WTC11 (cell line): ENCODE results near the gene ROS1. TPM values are rescaled to one million over a fixed set of nuclear protein-coding genes. Genes with fewer than 3 reads are reported as not detected.

Experiments
- ATAC-seq: fragments of 200-7000 bp; cut with Tn5 transposase; 2 replicates; pipeline ENCODE4 v1.10.0; 2021; ENCODE audit warnings: mild to moderate bottlenecking, moderate library complexity
- CTCF ChIA-PET: fragments of 300-600 bp; sonication (Branson Sonifier 250); formaldehyde crosslinking; loops from one replicate; lab custom pipeline; 2021; ENCODE audit warnings: antibody characterized with exemption; lab: Charles Lee
- POLR2A ChIA-PET: fragments of 350-600 bp; sonication (Branson Sonifier 250); formaldehyde crosslinking; loops from one replicate; lab custom pipeline; 2021; ENCODE audit warnings: antibody characterized with exemption; lab: Charles Lee
- DNase-seq: peaks from one replicate; pipeline ENCODE4 v3.0.0; 2021; ENCODE audit warnings: low spot score
- H3K27ac Mint-ChIP-seq: 2 replicates; pipeline ENCODE4 v1.8.0; 2021; ENCODE audit warnings: mixed read lengths
- H3K27me3 Mint-ChIP-seq: 2 replicates; pipeline ENCODE4 v1.8.0; 2021; ENCODE audit warnings: low read depth, mild to moderate bottlenecking, moderate library complexity, mixed read lengths
- H3K36me3 Mint-ChIP-seq: 2 replicates; pipeline ENCODE4 v1.8.0; 2021; ENCODE audit warnings: mixed read lengths
- H3K4me1 Mint-ChIP-seq: 2 replicates; pipeline ENCODE4 v1.8.0; 2022; ENCODE audit warnings: mixed read lengths
- H3K4me3 Mint-ChIP-seq: 2 replicates; pipeline ENCODE4 v1.8.0; 2021; ENCODE audit warnings: mild to moderate bottlenecking, moderate library complexity, mixed read lengths
- H3K9me3 Mint-ChIP-seq: 2 replicates; pipeline ENCODE4 v1.8.0; 2021; ENCODE audit warnings: mixed read lengths
- AFF4 ChIP-seq: sonication (generic); formaldehyde crosslinking; IDR thresholded peaks from 2 replicates; pipeline ENCODE4 v1.8.1; 2023; ENCODE audit warnings: mild to moderate bottlenecking, missing genetic modification reagents, borderline replicate concordance
- ARID4B ChIP-seq: sonication (generic); formaldehyde crosslinking; IDR thresholded peaks from 2 replicates; pipeline ENCODE4 v1.8.0; 2023; ENCODE audit warnings: missing genetic modification reagents, mild to moderate bottlenecking, borderline replicate concordance
- ATF1 ChIP-seq: sonication (generic); formaldehyde crosslinking; IDR thresholded peaks from 2 replicates; pipeline ENCODE4 v1.8.1; 2023; ENCODE audit warnings: mild to moderate bottlenecking, moderate library complexity, missing genetic modification reagents
- ATF2 ChIP-seq: sonication (generic); formaldehyde crosslinking; IDR thresholded peaks from 2 replicates; pipeline ENCODE4 v1.8.1; 2022; ENCODE audit warnings: low read depth, missing genetic modification reagents, borderline replicate concordance
- CREM ChIP-seq: sonication (generic); formaldehyde crosslinking; IDR thresholded peaks from 2 replicates; pipeline ENCODE4 v1.8.1; 2022; ENCODE audit warnings: mild to moderate bottlenecking, missing genetic modification reagents, moderate library complexity
- ETV6 ChIP-seq: sonication (generic); formaldehyde crosslinking; IDR thresholded peaks from 2 replicates; pipeline ENCODE4 v1.8.1; 2022; ENCODE audit warnings: mild to moderate bottlenecking, missing genetic modification reagents
- FOXJ3 ChIP-seq: sonication (generic); formaldehyde crosslinking; IDR thresholded peaks from 2 replicates; pipeline ENCODE4 v1.9.0; 2021; ENCODE audit warnings: missing genetic modification reagents, mild to moderate bottlenecking, borderline replicate concordance
- GABPB1 ChIP-seq: sonication (generic); formaldehyde crosslinking; IDR thresholded peaks from 2 replicates; pipeline ENCODE4 v1.8.1; 2023; ENCODE audit warnings: mild to moderate bottlenecking, missing genetic modification reagents
- JUN ChIP-seq: sonication (generic); formaldehyde crosslinking; IDR thresholded peaks from 2 replicates; pipeline ENCODE4 v1.8.0; 2023; ENCODE audit warnings: mild to moderate bottlenecking, missing genetic modification reagents
- NFE2L1 ChIP-seq: sonication (generic); formaldehyde crosslinking; IDR thresholded peaks from 2 replicates; pipeline ENCODE4 v1.8.1; 2023; ENCODE audit warnings: missing genetic modification reagents
- RORB ChIP-seq: fragments of 250-450 bp; sonication (Bioruptor Pico); IDR thresholded peaks from 2 replicates; pipeline ENCODE4 v1.9.0; 2021; ENCODE audit warnings: mild to moderate bottlenecking
- SMAD3 ChIP-seq: sonication (generic); formaldehyde crosslinking; IDR thresholded peaks from 2 replicates; pipeline ENCODE4 v1.8.0; 2022; ENCODE audit warnings: missing genetic modification reagents, mild to moderate bottlenecking, borderline replicate concordance
- ZBTB21 ChIP-seq: sonication (generic); formaldehyde crosslinking; IDR thresholded peaks from 2 replicates; pipeline ENCODE4 v1.8.1; 2023; ENCODE audit warnings: mild to moderate bottlenecking, missing genetic modification reagents, borderline replicate concordance
- ZNF263 ChIP-seq: sonication (generic); formaldehyde crosslinking; IDR thresholded peaks from 2 replicates; pipeline ENCODE4 v1.8.1; 2022; ENCODE audit warnings: low read depth, mild to moderate bottlenecking, moderate library complexity, missing genetic modification reagents
- ZNF396 ChIP-seq: fragments of 250-450 bp; sonication (Bioruptor Pico); IDR thresholded peaks from 2 replicates; pipeline ENCODE4 v1.8.0; 2021; ENCODE audit warnings: mild to moderate bottlenecking, moderate library complexity, borderline replicate concordance
- total RNA-seq: library from RNA; stranded (reverse); gene quantifications from 3 replicates; pipeline ENCODE4 v1.2.3, GENCODE V29; 2021
- TF ChIP-seq, protein P1 (sequence below): sonication (generic); formaldehyde crosslinking; conservative IDR thresholded peaks from 2 replicates; pipeline ENCODE4 v1.8.1; 2022; ENCODE audit warnings: mild to moderate bottlenecking, missing genetic modification reagents
- TF ChIP-seq, protein P2 (sequence below): sonication (generic); formaldehyde crosslinking; IDR thresholded peaks from 2 replicates; pipeline ENCODE4 v1.8.1; 2022; ENCODE audit warnings: mild to moderate bottlenecking, missing genetic modification reagents, moderate library complexity, borderline replicate concordance
- TF ChIP-seq, protein P3 (sequence below): sonication (generic); formaldehyde crosslinking; IDR thresholded peaks from 2 replicates; pipeline ENCODE4 v1.8.1; 2023; ENCODE audit warnings: mild to moderate bottlenecking, missing genetic modification reagents

Gene ROS1
- total RNA-seq, 1 experiment from 2014 or later = 0.02 TPM

GRCh38 chr6:117459204-117459944 lies 33.6 kb upstream of the ROS1 start:
- ATAC-seq = no peak; the same call in 1 of the 2 replicates

DNA sequence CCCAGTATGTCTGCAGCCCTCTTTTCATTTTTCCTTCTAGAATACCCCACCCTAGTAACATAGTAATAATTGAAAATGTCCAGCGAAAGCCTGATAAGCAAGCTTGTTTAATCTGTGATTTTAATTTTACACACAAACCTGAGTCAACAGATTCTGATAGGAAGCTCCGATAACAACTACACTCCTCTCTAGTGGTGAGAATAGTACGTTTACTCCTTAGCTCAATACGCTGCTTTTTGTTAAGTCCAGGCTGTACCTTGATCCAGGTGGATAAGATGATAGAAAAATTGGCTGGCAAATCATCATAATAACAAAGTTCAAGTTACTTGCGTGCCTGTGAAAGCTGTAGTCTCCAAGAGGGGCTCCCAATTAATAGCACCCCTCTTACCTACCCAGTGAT lies 31.3 kb upstream of the ROS1 start:
- ATAC-seq (no peak), DNase-seq (no peak)
- Mint-ChIP-seq H3K27ac (no peak overlapping the region), H3K27me3 (no peaks in the 10 kb centered on the region), H3K4me1 (no peaks in the 10 kb centered on the region), H3K9me3 (no peaks in the 10 kb centered on the region), H3K36me3 (no peaks in the 10 kb centered on the region), H3K4me3 (no peak overlapping the region)
- ChIA-PET POLR2A (no interaction called here), CTCF (no interaction called here)
- TF ChIP-seq ZNF263 (no peak), RORB (CRISPR knock-in tag) (no peak), ZNF396 (CRISPR knock-in tag) (no peak), JUN (CRISPR knock-in tag) (no peak), ATF1 (no peak), CREM (no peak), ARID4B (no peak), AFF4 (CRISPR knock-in tag) (no peak), GABPB1 (CRISPR knock-in tag) (no peak)
- TF ChIP-seq, protein P1, sequence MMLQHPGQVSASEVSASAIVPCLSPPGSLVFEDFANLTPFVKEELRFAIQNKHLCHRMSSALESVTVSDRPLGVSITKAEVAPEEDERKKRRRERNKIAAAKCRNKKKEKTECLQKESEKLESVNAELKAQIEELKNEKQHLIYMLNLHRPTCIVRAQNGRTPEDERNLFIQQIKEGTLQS = no peak
- TF ChIP-seq, protein P2, sequence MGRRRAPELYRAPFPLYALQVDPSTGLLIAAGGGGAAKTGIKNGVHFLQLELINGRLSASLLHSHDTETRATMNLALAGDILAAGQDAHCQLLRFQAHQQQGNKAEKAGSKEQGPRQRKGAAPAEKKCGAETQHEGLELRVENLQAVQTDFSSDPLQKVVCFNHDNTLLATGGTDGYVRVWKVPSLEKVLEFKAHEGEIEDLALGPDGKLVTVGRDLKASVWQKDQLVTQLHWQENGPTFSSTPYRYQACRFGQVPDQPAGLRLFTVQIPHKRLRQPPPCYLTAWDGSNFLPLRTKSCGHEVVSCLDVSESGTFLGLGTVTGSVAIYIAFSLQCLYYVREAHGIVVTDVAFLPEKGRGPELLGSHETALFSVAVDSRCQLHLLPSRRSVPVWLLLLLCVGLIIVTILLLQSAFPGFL = no peak

More at GRCh38 chr6:117459204-117459944, 33.6 kb upstream of the ROS1 start:
- Mint-ChIP-seq H3K4me3 (no peak overlapping the region), H3K27me3 (no peaks in the 10 kb centered on the region), H3K36me3 (no peaks in the 10 kb centered on the region), H3K4me1 (no peaks in the 10 kb centered on the region), H3K9me3 (no peaks in the 10 kb centered on the region), H3K27ac (no peak overlapping the region)
- TF ChIP-seq FOXJ3 (CRISPR knock-in tag) (no peak), SMAD3 (CRISPR knock-in tag) (no peak), ZBTB21 (no peak), ETV6 (CRISPR knock-in tag) (no peak), NFE2L1 (CRISPR knock-in tag) (no peak), ATF2 (no peak)
- TF ChIP-seq, protein P3, sequence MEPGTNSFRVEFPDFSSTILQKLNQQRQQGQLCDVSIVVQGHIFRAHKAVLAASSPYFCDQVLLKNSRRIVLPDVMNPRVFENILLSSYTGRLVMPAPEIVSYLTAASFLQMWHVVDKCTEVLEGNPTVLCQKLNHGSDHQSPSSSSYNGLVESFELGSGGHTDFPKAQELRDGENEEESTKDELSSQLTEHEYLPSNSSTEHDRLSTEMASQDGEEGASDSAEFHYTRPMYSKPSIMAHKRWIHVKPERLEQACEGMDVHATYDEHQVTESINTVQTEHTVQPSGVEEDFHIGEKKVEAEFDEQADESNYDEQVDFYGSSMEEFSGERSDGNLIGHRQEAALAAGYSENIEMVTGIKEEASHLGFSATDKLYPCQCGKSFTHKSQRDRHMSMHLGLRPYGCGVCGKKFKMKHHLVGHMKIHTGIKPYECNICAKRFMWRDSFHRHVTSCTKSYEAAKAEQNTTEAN = no peak
- no peak for DNase-seq
- POLR2A ChIA-PET = no interaction called here
- CTCF ChIA-PET = no interaction called here
